ENCODE data around the gene DCST1.

DCST1 gene

GRCh38 chr1:155076371-155076770 is 42.7 kb downstream of the DCST1 start:
- WGBS (ENCODE audit: insufficient coverage, insufficient read length), result no CpG with 5 or more reads among the region's 1 CpG
- H3K4me1 ChIP-seq (ENCODE audit: control insufficient read depth, insufficient read depth, low read length), result peaks cover 10% of the 10 kb centered on the region
- H3K4me3 ChIP-seq (ENCODE audit: low read length), result no peak overlapping the region
- no peaks in the 10 kb centered on the region for H3K9me3 ChIP-seq (ENCODE audit: control insufficient read depth, insufficient read depth, low read length)
- peaks cover 26% of the 10 kb centered on the region for H3K27me3 ChIP-seq (ENCODE audit: control insufficient read depth, insufficient read depth, low read length)
- H3K36me3 ChIP-seq (ENCODE audit: control insufficient read depth, insufficient read depth, low read length), result no peaks in the 10 kb centered on the region
- H3K27ac ChIP-seq (ENCODE audit: low read length), result no peak overlapping the region
- no peak for DNase-seq (ENCODE audit: low read depth, low spot score)

- Histone ChIP-seq H3K4me3 (ENCODE audit: low read length) (no peak overlapping the region), H3K27me3 (ENCODE audit: control insufficient read depth, insufficient read depth, low read length) (peaks cover 35% of the 10 kb centered on the region), H3K9me3 (ENCODE audit: control insufficient read depth, insufficient read depth, low read length) (no peaks in the 10 kb centered on the region), H3K27ac (ENCODE audit: low read length) (no peak overlapping the region), H3K36me3 (ENCODE audit: control insufficient read depth, insufficient read depth, low read length) (no peaks in the 10 kb centered on the region), H3K4me1 (ENCODE audit: control insufficient read depth, insufficient read depth, low read length) (peaks cover 7% of the 10 kb centered on the region)
- no peak for DNase-seq (ENCODE audit: low read depth, low spot score)
- WGBS (ENCODE audit: insufficient coverage, insufficient read length), result no CpG with 5 or more reads among the region's 3 CpGs
These were observed 43.7 kb downstream of the DCST1 start for GRCh38 chr1:155077346-155077745.

- DNase-seq (ENCODE audit: low read depth, low spot score), result no peak
- peak overlapping the region; percentile 55; the same call in 1 of the 2 replicates for H3K4me3 ChIP-seq (ENCODE audit: low read length)
- no peaks in the 10 kb centered on the region for H3K36me3 ChIP-seq (ENCODE audit: control insufficient read depth, insufficient read depth, low read length)
- no peak overlapping the region for H3K27ac ChIP-seq (ENCODE audit: low read length)
- H3K9me3 ChIP-seq (ENCODE audit: control insufficient read depth, insufficient read depth, low read length), result no peaks in the 10 kb centered on the region
- peaks cover 40% of the 10 kb centered on the region for H3K27me3 ChIP-seq (ENCODE audit: control insufficient read depth, insufficient read depth, low read length)
- H3K4me1 ChIP-seq (ENCODE audit: control insufficient read depth, insufficient read depth, low read length), result peaks cover 4% of the 10 kb centered on the region; the same call in 1 of the 2 replicates
- no CpG with 5 or more reads among the region's 4 CpGs for WGBS (ENCODE audit: insufficient coverage, insufficient read length)
These were observed 44.3 kb downstream of the DCST1 start for GRCh38 chr1:155077758-155078445.

- Histone ChIP-seq H3K4me3 (ENCODE audit: low read length) (peak within 1 kb of the TSS; percentile 55; the same call in 1 of the 2 replicates), H3K4me1 (ENCODE audit: control insufficient read depth, insufficient read depth, low read length) (0 out of 2 replicates have a peak, but pooled peaks cover 1% of the 10 kb centered on the region), H3K27me3 (ENCODE audit: control insufficient read depth, insufficient read depth, low read length) (peaks cover 47% of the 10 kb centered on the region), H3K27ac (ENCODE audit: low read length) (no peak within 1 kb of the TSS), H3K9me3 (ENCODE audit: control insufficient read depth, insufficient read depth, low read length) (no peaks in the 10 kb centered on the region), H3K36me3 (ENCODE audit: control insufficient read depth, insufficient read depth, low read length) (no peaks in the 10 kb centered on the region)
- no peak for DNase-seq (ENCODE audit: low read depth, low spot score)
- no CpG with 5 or more reads among the region's 59 CpGs for WGBS (ENCODE audit: insufficient coverage, insufficient read length)
These were observed 45.0 kb downstream of the DCST1 start, which contains the start of gene EFNA3 for GRCh38 chr1:155078469-155079209. EFNA3 (plus strand) TSS chr1:155078837; CDS start chr1:155078942, 105 bp downstream.

- Histone ChIP-seq H3K4me3 (ENCODE audit: low read length) (peak overlapping the region; percentile 55; the same call in 1 of the 2 replicates), H3K4me1 (ENCODE audit: control insufficient read depth, insufficient read depth, low read length) (0 out of 2 replicates have a peak, but pooled peaks cover 1% of the 10 kb centered on the region), H3K9me3 (ENCODE audit: control insufficient read depth, insufficient read depth, low read length) (no peaks in the 10 kb centered on the region), H3K27me3 (ENCODE audit: control insufficient read depth, insufficient read depth, low read length) (peaks cover 50% of the 10 kb centered on the region), H3K36me3 (ENCODE audit: control insufficient read depth, insufficient read depth, low read length) (no peaks in the 10 kb centered on the region), H3K27ac (ENCODE audit: low read length) (no peak overlapping the region)
- WGBS (ENCODE audit: insufficient coverage, insufficient read length), result no CpG with 5 or more reads among the region's 10 CpGs
- no peak for DNase-seq (ENCODE audit: low read depth, low spot score)
These were observed 45.5 kb downstream of the DCST1 start for GRCh38 chr1:155079210-155079486.

GRCh38 chr1:155079487-155080311 is 46.1 kb downstream of the DCST1 start:
- H3K36me3 ChIP-seq (ENCODE audit: control insufficient read depth, insufficient read depth, low read length), result no peaks in the 10 kb centered on the region
- H3K27me3 ChIP-seq (ENCODE audit: control insufficient read depth, insufficient read depth, low read length), result peaks cover 50% of the 10 kb centered on the region
- H3K9me3 ChIP-seq (ENCODE audit: control insufficient read depth, insufficient read depth, low read length), result no peaks in the 10 kb centered on the region
- no CpG with 5 or more reads among the region's 67 CpGs for WGBS (ENCODE audit: insufficient coverage, insufficient read length)
- no peak for DNase-seq (ENCODE audit: low read depth, low spot score)
- peaks cover 4% of the 10 kb centered on the region; the same call in 1 of the 2 replicates for H3K4me1 ChIP-seq (ENCODE audit: control insufficient read depth, insufficient read depth, low read length)
- H3K27ac ChIP-seq (ENCODE audit: low read length), result no peak overlapping the region
- H3K4me3 ChIP-seq (ENCODE audit: low read length), result peak overlapping the region; percentile 55; the same call in 1 of the 2 replicates

- peaks cover 4% of the 10 kb centered on the region; the same call in 1 of the 2 replicates for H3K4me1 ChIP-seq (ENCODE audit: control insufficient read depth, insufficient read depth, low read length)
- H3K9me3 ChIP-seq (ENCODE audit: control insufficient read depth, insufficient read depth, low read length), result no peaks in the 10 kb centered on the region
- H3K27ac ChIP-seq (ENCODE audit: low read length), result no peak overlapping the region
- no peak for DNase-seq (ENCODE audit: low read depth, low spot score)
- peak overlapping the region; percentile 55; the same call in 1 of the 2 replicates for H3K4me3 ChIP-seq (ENCODE audit: low read length)
- H3K27me3 ChIP-seq (ENCODE audit: control insufficient read depth, insufficient read depth, low read length), result peaks cover 50% of the 10 kb centered on the region
- no peaks in the 10 kb centered on the region for H3K36me3 ChIP-seq (ENCODE audit: control insufficient read depth, insufficient read depth, low read length)
- WGBS (ENCODE audit: insufficient coverage, insufficient read length), result no CpG with 5 or more reads among the region's 71 CpGs
These were observed 46.9 kb downstream of the DCST1 start for GRCh38 chr1:155080312-155081228.

GRCh38 chr1:155081472-155082300 is 48.1 kb downstream of the DCST1 start:
- H3K27ac ChIP-seq (ENCODE audit: low read length), result no peak overlapping the region
- peak overlapping the region; percentile 5; the same call in 1 of the 2 replicates for H3K4me3 ChIP-seq (ENCODE audit: low read length)
- DNase-seq (ENCODE audit: low read depth, low spot score), result no peak
- WGBS (ENCODE audit: insufficient coverage, insufficient read length), result no CpG with 5 or more reads among the region's 68 CpGs
- H3K27me3 ChIP-seq (ENCODE audit: control insufficient read depth, insufficient read depth, low read length), result peaks cover 50% of the 10 kb centered on the region
- H3K4me1 ChIP-seq (ENCODE audit: control insufficient read depth, insufficient read depth, low read length), result peaks cover 6% of the 10 kb centered on the region; the same call in 1 of the 2 replicates
- H3K36me3 ChIP-seq (ENCODE audit: control insufficient read depth, insufficient read depth, low read length), result no peaks in the 10 kb centered on the region
- H3K9me3 ChIP-seq (ENCODE audit: control insufficient read depth, insufficient read depth, low read length), result no peaks in the 10 kb centered on the region

All from iPS DF 6.9 (cell line).